ENCODE measurements around the gene MGME1. TPM values are rescaled to one million over a fixed set of nuclear protein-coding genes. Genes with fewer than 3 reads are reported as not detected.
A peak's percentile ranks its signal among the peaks of the same experiment; 100 is the strongest.

MGME1 gene
- total RNA-seq, 1 experiment from 2014 or later: 56.0 TPM

DNA sequence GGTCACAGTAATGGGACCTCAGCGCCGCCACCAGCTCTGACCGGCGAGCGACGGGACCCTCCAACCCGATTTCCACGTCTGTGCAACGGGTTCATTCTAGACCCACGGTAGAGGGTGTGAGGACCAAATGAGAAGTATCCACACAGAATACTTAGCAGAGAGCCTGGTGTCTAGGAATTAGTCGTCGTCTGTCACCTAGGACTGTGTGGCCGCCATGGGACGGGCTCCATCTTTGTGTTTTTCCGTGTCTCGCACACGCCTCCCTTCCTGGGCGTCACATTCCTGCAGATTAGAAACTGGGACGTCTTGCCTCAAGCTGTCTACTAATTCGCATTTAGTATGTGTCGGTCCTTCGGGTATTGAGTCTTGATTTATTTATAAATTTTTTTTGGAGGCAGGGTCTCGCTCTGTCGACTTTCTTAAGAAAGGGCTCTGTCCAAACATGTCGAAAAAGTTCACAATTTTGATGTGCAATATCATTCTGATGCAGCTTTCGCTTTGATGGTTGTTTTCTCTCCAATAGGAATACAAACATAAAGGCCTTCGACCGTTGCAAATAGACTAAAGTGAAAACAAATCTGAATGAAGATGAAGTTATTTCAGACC lies 563 bp downstream of the MGME1 start (continued):
- TF ChIP-seq GTF2I (CRISPR knock-in tag; conservative IDR thresholded peaks at IDR 0.05): no peak
- no peak for TF ChIP-seq ZNF423 (CRISPR knock-in tag; IDR thresholded peaks at IDR 0.05)
- peak; percentile 57; the same call in 1 of the 2 replicates for TF ChIP-seq NFE2L1 (CRISPR knock-in tag; IDR thresholded peaks at IDR 0.05)
- TF ChIP-seq SMAD4 (CRISPR knock-in tag; IDR thresholded peaks at IDR 0.05): no peak

GRCh38 chr20:17969884-17970409 lies 1.1 kb downstream of the MGME1 start:
- Mint-ChIP-seq H3K9me3 (no peaks in the 10 kb centered on the region), H3K27me3 (ENCODE audit: low read depth) (no peaks in the 10 kb centered on the region), H3K27ac (peak overlapping the region; percentile 99), H3K4me3 (peak overlapping the region; percentile 82), H3K4me1 (peaks cover 52% of the 10 kb centered on the region), H3K36me3 (peaks cover 55% of the 10 kb centered on the region)
- no peak for TF ChIP-seq NR3C1 (CRISPR knock-in tag; conservative IDR thresholded peaks at IDR 0.05; ENCODE audit: low read depth)
- CTCF ChIA-PET: interaction anchor here (1.0 kb wide), 1 partner anchor 11 kb away, joined by 3 read pairs; no protein-coding TSS in a partner anchor
- ATAC-seq: no peak
- POLR2A ChIA-PET: interaction anchor here (1.3 to 2.2 kb wide), 2 partner anchors 14 to 400 kb away, joined by 5 to 6 read pairs; partner anchors contain the start of gene DSTN
- no peak for DNase-seq (ENCODE audit: low spot score)

DNA sequence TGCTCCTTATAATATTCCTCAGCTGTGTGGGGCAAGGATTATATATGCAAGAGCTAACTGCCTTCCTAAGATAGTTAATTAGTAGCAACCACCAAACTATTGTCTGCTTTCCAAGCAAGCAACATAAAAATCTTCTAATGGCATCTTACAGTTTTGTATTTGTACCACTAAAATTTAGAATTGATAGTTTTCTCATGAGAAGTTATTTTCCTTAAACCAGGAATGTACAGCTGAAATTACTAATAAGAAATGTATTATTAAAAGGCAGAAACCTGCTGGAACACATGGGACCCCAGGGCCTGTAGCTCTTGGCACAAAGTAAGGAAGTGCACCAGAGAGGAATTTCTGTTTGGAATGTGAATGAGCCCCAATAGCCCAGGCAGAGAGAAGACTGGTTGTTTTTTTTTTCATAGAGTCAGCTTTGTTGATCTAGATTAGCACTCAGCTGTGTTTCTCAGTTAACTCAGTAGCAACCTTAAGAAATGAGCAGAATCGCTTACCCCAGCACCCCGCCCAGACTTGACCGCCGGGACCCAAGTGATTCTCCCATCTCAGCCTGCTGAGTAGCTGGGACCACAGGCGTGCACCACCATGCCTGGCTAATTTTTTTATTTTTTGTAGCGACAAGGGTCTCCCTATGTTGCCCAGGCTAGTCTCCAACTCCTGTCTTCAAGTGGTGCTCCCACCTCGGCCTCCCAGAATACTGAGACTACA lies 2.6 kb downstream of the MGME1 start:
- no peaks in the 10 kb centered on the region for H3K27me3 Mint-ChIP-seq (ENCODE audit: low read depth)
- ChIA-PET POLR2A (interaction anchor here (0.6 to 1.5 kb wide), 3 partner anchors 9 to 205 kb away, joined by 4 to 9 read pairs (median 4); no protein-coding TSS in a partner anchor), CTCF (interaction anchor here (0.9 to 1.6 kb wide), 6 partner anchors 13 to 289 kb away, joined by 3 to 6 read pairs (median 4); partner anchors contain the start of gene RRBP1)
- no peaks in the 10 kb centered on the region for H3K9me3 Mint-ChIP-seq
- peak overlapping the region; percentile 90 for H3K27ac Mint-ChIP-seq
- H3K36me3 Mint-ChIP-seq: peaks cover 62% of the 10 kb centered on the region
- peaks cover 39% of the 10 kb centered on the region for H3K4me1 Mint-ChIP-seq
- H3K4me3 Mint-ChIP-seq: peak overlapping the region; percentile 82
- ATAC-seq (peak; percentile 21), DNase-seq (ENCODE audit: low spot score) (no peak)
- TF ChIP-seq IRF1 (CRISPR knock-in tag; IDR thresholded peaks at IDR 0.05): no peak
- peak; percentile 94; the same call in 1 of the 2 replicates for TF ChIP-seq ZNF121 (CRISPR knock-in tag; IDR thresholded peaks at IDR 0.05)

- H3K4me3 Mint-ChIP-seq: peak overlapping the region; percentile 82
- peak overlapping the region; percentile 90; the same call in 1 of the 2 replicates for H3K27ac Mint-ChIP-seq
- H3K36me3 Mint-ChIP-seq: peaks cover 62% of the 10 kb centered on the region
- peaks cover 35% of the 10 kb centered on the region for H3K4me1 Mint-ChIP-seq
- no peaks in the 10 kb centered on the region for H3K9me3 Mint-ChIP-seq
- ChIA-PET POLR2A (interaction anchor here (0.6 kb wide), 1 partner anchor 204 kb away, joined by 9 read pairs; no protein-coding TSS in a partner anchor), CTCF (interaction anchor here (1.1 to 1.6 kb wide), 5 partner anchors 14 to 290 kb away, joined by 3 to 6 read pairs (median 4); partner anchors contain the start of gene RRBP1)
- DNase-seq (ENCODE audit: low spot score): no peak
- no peaks in the 10 kb centered on the region for H3K27me3 Mint-ChIP-seq (ENCODE audit: low read depth)
- no peak for ATAC-seq
- TF ChIP-seq CREB1 (CRISPR knock-in tag; IDR thresholded peaks at IDR 0.05): no peak
- no peak for TF ChIP-seq ZSCAN18 (CRISPR knock-in tag; IDR thresholded peaks at IDR 0.05)
- no peak for TF ChIP-seq ZNF423 (CRISPR knock-in tag; IDR thresholded peaks at IDR 0.05)
- TF ChIP-seq, protein P1, sequence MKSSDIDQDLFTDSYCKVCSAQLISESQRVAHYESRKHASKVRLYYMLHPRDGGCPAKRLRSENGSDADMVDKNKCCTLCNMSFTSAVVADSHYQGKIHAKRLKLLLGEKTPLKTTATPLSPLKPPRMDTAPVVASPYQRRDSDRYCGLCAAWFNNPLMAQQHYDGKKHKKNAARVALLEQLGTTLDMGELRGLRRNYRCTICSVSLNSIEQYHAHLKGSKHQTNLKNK (CRISPR knock-in tag; IDR thresholded peaks at IDR 0.05): no peak
- TF ChIP-seq MXD4 (CRISPR knock-in tag; IDR thresholded peaks at IDR 0.05; ENCODE audit: borderline replicate concordance): no peak
- TF ChIP-seq ZNF121 (CRISPR knock-in tag; IDR thresholded peaks at IDR 0.05): no peak
- TF ChIP-seq E2F4 (CRISPR knock-in tag; IDR thresholded peaks at IDR 0.05; ENCODE audit: borderline replicate concordance, low read depth): no peak
- TF ChIP-seq IRF1 (CRISPR knock-in tag; IDR thresholded peaks at IDR 0.05): no peak
- no peak for TF ChIP-seq CDX4 (CRISPR knock-in tag; IDR thresholded peaks at IDR 0.05; ENCODE audit: borderline replicate concordance)
- TF ChIP-seq STAT6 (CRISPR knock-in tag; conservative IDR thresholded peaks at IDR 0.05; ENCODE audit: low read depth): no peak
- TF ChIP-seq, protein P2, sequence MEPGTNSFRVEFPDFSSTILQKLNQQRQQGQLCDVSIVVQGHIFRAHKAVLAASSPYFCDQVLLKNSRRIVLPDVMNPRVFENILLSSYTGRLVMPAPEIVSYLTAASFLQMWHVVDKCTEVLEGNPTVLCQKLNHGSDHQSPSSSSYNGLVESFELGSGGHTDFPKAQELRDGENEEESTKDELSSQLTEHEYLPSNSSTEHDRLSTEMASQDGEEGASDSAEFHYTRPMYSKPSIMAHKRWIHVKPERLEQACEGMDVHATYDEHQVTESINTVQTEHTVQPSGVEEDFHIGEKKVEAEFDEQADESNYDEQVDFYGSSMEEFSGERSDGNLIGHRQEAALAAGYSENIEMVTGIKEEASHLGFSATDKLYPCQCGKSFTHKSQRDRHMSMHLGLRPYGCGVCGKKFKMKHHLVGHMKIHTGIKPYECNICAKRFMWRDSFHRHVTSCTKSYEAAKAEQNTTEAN (CRISPR knock-in tag; IDR thresholded peaks at IDR 0.05): no peak
- no peak for TF ChIP-seq SMAD4 (CRISPR knock-in tag; IDR thresholded peaks at IDR 0.05)
Observed at GRCh38 chr20:17972121-17972520, 3.3 kb downstream of the MGME1 start.
